GM21367 (cell line): ENCODE measurements around the gene IMMP2L.

Experiments used
- ATAC-seq: cut with Tn5 transposase; IDR thresholded peaks from one replicate; pipeline ENCODE4 v1.9.1; 2021; ENCODE audit not compliant: unreplicated experiment

Gene IMMP2L

GRCh38 chr7:110774071-110774470, 788.2 kb downstream of the IMMP2L start:
- no peak for ATAC-seq

GRCh38 chr7:110772615-110773014, 789.7 kb downstream of the IMMP2L start:
- no peak for ATAC-seq

GRCh38 chr7:110771717-110772116, 790.6 kb downstream of the IMMP2L start:
- ATAC-seq, result no peak

- no peak for ATAC-seq
Observed at GRCh38 chr7:110767550-110768110, 794.7 kb downstream of the IMMP2L start.

GRCh38 chr7:110766864-110767263, 795.4 kb downstream of the IMMP2L start:
- ATAC-seq, result no peak

- ATAC-seq, result no peak
Observed at GRCh38 chr7:110764852-110765251, 797.4 kb downstream of the IMMP2L start.

- no peak for ATAC-seq
Observed at GRCh38 chr7:110762546-110763225, 799.6 kb downstream of the IMMP2L start.

- no peak for ATAC-seq
Observed at GRCh38 chr7:110760341-110760740, 802.0 kb downstream of the IMMP2L start.

GRCh38 chr7:110759069-110759468, 803.2 kb downstream of the IMMP2L start:
- ATAC-seq, result no peak

GRCh38 chr7:110754649-110755048, 807.6 kb downstream of the IMMP2L start:
- no peak for ATAC-seq

GRCh38 chr7:110750931-110751605, 811.2 kb downstream of the IMMP2L start:
- ATAC-seq, result no peak

GRCh38 chr7:110733221-110733620, 829.1 kb downstream of the IMMP2L start:
- ATAC-seq, result no peak

- no peak for ATAC-seq
Observed at GRCh38 chr7:110724811-110725210, 837.5 kb downstream of the IMMP2L start.

GRCh38 chr7:110721395-110721794, 840.9 kb downstream of the IMMP2L start:
- no peak for ATAC-seq

GRCh38 chr7:110720626-110721025, 841.7 kb downstream of the IMMP2L start:
- no peak for ATAC-seq

- ATAC-seq, result no peak
Observed at GRCh38 chr7:110719741-110720140, 842.6 kb downstream of the IMMP2L start.

- ATAC-seq, result no peak
Observed at GRCh38 chr7:110718503-110719205, 843.6 kb downstream of the IMMP2L start.

GRCh38 chr7:110704225-110704624, 858.1 kb downstream of the IMMP2L start:
- no peak for ATAC-seq

GRCh38 chr7:110698576-110698975, 863.7 kb downstream of the IMMP2L start:
- ATAC-seq, result no peak

- no peak for ATAC-seq
Observed at GRCh38 chr7:110693344-110693743, 868.9 kb downstream of the IMMP2L start.

- no peak for ATAC-seq
Observed at GRCh38 chr7:110688908-110689307, 873.4 kb downstream of the IMMP2L start.

- ATAC-seq, result no peak
Observed at GRCh38 chr7:110685899-110686298, 876.4 kb downstream of the IMMP2L start.
